Stimulated activated CD8-positive, alpha-beta memory T cell treated with anti-CD3 and anti-CD28 coated beads, Interleukin-2, amount 100 ng/mL, for 1 hour (primary cell): ENCODE results near the gene ATRIP.
"Not testable (repeated sequence)": the region's sequence is repeated elsewhere in the genome, so short reads cannot be mapped to it uniquely, and the experiment has no call there.

Experiments used
- DNase-seq, 2 donors: peaks; one replicate each; pipeline ENCODE4 v3.0.0-alpha.2; 2020; ENCODE audit warnings: low read depth in 2 of 2

ATRIP gene

DNA sequence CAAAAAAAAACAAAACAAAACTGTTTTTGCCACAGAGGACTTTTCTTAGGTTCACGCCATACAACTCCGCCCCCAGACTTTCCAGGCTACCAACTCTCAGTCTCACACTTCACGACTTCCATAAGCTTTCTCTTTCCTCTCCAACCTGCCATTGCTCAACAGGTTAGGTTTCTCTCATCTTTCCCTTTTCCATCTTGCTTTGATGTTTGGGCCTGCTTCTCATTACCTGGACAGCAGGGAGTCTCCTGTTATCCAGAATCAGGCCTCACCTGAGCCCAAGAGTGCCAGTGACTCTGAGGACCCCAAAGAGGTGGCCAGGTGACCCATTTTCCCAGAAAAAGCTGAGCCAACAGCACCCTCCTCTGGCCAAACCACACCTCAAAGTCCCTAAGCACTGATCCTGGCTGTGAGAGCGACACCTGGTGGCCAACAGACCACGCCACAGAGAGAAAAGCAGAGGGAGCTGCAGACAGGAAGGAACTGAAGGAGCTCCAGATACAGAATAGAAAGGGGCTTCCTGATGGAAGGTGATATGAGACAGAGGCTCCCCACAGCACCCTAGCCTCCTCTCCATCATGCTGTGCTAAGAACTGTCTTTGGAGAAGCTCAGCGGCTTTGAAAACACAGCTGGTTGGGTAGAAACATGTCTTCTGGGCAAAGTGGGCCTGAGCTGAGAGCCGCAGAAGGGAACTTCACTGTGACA lies 10.6 kb upstream of the ATRIP start:
- DNase-seq = peak; percentile 71 to 77

GRCh38 chr3:48436477-48436787 lies 10.1 kb upstream of the ATRIP start:
- no peak for DNase-seq

- DNase-seq = no peak
These were observed 9.7 kb upstream of the ATRIP start for GRCh38 chr3:48436855-48437254.

GRCh38 chr3:48437812-48438211 lies 8.7 kb upstream of the ATRIP start:
- no peak for DNase-seq

DNA sequence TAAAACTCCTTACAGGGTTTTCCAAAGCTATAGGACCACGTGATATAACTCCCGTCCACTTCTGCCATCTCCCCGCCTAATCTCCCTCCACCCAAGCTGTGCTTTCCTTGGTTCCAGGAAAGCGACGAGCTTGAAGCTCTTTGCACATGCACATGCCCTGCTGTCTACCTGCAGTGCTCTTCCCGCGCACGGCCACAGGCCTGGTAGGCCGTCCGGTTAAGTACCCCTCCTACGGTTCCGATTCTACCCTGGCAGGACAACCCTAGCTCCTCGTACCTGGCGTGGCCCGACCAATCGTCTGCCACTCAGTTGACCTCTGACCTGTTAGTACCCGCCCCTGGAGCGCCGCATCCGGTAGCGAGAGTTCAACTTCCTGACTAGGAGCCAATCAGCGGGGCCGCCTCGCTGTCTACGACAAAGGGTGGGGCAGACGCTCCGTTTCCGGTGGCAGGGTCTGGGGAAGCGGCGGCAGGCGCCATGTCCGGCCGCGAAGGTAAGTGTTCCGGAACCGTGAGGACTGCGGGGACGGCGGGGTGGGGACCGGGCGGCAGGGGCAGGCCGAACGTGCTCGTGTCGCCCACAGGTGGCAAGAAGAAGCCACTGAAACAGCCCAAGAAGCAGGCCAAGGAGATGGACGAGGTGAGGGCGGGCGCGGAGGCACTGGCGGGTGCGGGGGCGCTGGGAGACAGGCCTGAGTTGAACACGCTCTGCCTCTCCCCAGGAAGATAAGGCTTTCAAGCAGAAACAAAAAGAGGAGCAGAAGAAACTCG lies 6.5 kb upstream of the ATRIP start, which contains the start of the genes CCDC51 and TMA7:
Gene CCDC51, minus strand, starts transcription at position 300 of the 770 bp plus-strand sequence. CDS start 4,991 bp downstream, outside the sequence.
Gene TMA7, plus strand, starts transcription at position 438 of the 770 bp plus-strand sequence. Its CDS starts 40 bp downstream, at position 478.
- DNase-seq = peak; percentile 96 to 97

GRCh38 chr3:48440590-48440958 lies 6.0 kb upstream of the ATRIP start:
- DNase-seq = no peak

- no peak for DNase-seq
These were observed 4.6 kb upstream of the ATRIP start for GRCh38 chr3:48441940-48442339.

GRCh38 chr3:48445277-48445882 lies 1.2 kb upstream of the ATRIP start:
- DNase-seq = no peak

GRCh38 chr3:48446043-48446424 lies 503 bp upstream of the ATRIP start:
- no peak for DNase-seq

DNA sequence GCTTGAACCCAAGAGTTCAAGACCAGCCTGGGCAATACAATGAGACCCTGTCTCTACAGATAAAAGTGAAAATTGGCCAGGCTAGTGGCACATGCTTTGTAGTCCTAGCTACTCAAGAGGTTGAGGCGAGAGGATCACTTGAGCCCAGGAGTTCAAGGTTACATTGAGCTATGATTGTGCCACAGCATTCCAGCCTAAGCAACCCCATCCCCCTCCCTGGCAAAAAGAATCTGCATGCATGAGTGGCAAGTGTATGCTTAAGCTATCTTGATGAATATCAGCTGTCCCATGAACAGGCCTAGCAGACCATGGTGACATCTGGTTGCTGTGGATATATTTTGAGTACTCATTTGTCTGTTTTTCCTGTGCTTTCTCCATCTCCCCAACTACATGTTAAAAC lies 4.7 kb downstream of the ATRIP start:
- DNase-seq = no peak

- DNase-seq = no peak
These were observed 9.9 kb downstream of the ATRIP start for GRCh38 chr3:48456456-48456855.

DNA sequence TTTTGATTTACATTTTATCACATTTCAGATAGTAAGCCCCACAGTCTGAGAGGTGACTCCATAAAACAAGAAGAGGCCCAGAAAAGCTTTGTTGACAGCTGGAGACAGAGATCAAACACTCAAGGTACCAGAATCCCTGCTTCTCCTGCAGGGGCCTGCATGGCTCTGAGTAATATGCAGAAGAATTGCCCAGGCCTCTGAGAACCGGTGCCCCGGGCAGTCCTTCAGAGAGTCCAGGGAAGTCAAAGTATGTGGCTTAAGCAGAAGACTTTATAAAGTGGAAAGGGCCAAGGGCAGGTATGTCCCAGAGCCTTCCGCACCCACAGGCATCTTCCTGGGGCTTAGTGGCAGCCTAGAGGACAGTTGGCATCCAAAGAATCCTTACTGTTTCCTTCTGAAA lies 12.8 kb downstream of the ATRIP start:
- DNase-seq = no peak

GRCh38 chr3:48459773-48460516 lies 13.4 kb downstream of the ATRIP start:
- no peak for DNase-seq

GRCh38 chr3:48460517-48460902 lies 14.0 kb downstream of the ATRIP start:
- no peak for DNase-seq

DNA sequence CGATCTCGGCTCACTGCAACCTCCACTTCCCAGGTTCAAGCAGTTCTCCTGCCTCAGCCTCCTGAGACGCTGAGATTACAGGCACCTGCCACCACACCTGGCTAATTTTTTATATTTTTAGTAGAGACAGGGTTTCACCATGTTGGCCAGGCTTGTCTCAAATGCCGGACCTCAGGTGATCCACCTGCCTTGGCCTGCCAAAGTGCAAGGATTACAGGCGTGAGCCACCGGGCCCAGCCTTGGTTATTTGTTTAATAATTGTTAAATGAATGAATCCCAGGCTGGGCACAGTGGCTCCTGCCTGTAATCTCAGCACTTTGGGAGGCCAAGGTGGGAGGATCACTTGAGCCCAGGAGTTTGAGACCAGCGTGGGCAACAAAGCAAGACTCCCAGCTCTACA lies 15.2 kb downstream of the ATRIP start:
- not testable (repeated sequence) for DNase-seq

GRCh38 chr3:48463703-48464102 lies 17.2 kb downstream of the ATRIP start:
- no peak for DNase-seq

DNA sequence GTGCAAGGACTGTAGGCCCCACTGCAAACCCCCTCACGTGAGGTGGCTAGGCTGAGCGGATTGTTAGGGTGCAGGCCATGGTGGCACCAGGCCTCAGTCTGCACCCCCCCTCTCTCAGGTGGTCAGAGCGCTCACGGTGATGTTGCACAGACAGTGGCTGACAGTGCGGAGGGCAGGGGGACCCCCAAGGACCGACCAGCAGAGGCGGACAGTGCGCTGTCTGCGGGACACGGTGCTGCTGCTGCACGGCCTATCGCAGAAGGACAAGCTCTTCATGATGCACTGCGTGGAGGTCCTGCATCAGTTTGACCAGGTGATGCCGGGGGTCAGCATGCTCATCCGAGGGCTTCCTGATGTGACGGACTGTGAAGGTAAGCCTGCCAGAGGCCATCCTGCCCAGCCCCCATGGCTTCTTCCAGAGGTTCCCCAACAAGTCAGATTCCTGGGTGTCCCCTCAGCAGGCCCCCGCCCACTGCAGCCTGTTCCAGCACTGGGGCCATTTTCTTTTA lies 18.2 kb downstream of the ATRIP start:
- no peak for DNase-seq

DNA sequence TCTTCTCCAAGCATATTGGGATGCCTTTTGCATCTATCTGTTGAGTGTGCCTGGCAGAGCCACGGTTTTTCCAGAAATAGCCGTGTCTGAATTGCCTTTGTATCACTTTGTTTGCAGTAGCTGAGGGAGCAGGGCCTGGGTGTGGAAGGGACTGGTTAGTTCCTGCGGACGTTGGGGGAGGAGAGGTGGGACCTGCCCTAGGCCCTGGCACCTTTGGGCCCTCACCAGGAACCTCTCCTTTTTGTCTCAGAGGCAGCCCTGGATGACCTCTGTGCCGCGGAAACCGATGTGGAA lies 18.6 kb downstream of the ATRIP start:
- DNase-seq = no peak

GRCh38 chr3:48465531-48466378 lies 19.2 kb downstream of the ATRIP start:
- DNase-seq = peak; percentile 58 to 65

DNA sequence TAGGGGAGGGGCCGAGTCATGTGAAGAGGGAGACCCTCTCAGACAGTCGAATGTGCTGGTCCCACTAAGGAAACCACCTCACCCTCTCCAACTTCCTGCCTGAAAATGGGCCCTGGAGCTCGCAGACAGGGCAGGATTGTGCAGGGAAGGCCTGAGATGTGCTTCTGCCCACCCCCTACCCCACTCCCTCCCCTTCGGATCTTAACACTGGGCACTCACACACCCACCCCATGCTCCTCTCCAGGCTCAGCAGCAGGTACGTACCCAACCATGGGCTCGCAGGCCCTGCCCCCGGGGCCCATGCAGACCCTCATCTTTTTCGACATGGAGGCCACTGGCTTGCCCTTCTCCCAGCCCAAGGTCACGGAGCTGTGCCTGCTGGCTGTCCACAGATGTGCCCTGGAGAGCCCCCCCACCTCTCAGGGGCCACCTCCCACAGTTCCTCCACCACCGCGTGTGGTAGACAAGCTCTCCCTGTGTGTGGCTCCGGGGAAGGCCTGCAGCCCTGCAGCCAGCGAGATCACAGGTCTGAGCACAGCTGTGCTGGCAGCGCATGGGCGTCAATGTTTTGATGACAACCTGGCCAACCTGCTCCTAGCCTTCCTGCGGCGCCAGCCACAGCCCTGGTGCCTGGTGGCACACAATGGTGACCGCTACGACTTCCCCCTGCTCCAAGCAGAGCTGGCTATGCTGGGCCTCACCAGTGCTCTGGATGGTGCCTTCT lies 20.0 kb downstream of the ATRIP start:
- no peak for DNase-seq

GRCh38 chr3:48467110-48467454 lies 20.5 kb downstream of the ATRIP start:
- DNase-seq = no peak
